Measurements from ENCODE around the gene CDKAL1.

CDKAL1 gene

DNA sequence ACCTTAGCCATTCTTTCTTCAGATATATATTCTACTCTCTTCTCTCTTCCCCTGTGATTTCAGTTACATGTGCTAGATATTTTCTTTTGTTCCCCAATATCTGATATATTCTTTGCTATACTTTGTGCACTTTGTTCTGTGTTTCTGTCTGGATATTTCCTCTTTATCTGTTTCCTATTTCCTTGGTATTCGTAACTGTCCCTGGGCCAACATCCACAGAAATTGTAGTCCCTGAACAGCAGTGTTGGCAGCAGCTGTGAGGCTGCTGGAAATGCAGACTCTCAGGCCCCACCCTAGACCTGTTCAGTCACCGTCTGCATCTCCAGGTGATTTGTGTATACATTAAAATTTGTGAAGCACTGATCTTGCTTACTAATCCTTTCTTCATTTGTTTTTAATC lies 536.4 kb downstream of the CDKAL1 start:
- H3K4me2 ChIP-seq = no peak overlapping the region
- no peak overlapping the region for H3K9ac ChIP-seq
- no peaks in the 10 kb centered on the region for H4K20me1 ChIP-seq (ENCODE audit: insufficient read depth)
- no peak overlapping the region for H2AFZ ChIP-seq (ENCODE audit: low read depth)
- TF ChIP-seq, protein P1, sequence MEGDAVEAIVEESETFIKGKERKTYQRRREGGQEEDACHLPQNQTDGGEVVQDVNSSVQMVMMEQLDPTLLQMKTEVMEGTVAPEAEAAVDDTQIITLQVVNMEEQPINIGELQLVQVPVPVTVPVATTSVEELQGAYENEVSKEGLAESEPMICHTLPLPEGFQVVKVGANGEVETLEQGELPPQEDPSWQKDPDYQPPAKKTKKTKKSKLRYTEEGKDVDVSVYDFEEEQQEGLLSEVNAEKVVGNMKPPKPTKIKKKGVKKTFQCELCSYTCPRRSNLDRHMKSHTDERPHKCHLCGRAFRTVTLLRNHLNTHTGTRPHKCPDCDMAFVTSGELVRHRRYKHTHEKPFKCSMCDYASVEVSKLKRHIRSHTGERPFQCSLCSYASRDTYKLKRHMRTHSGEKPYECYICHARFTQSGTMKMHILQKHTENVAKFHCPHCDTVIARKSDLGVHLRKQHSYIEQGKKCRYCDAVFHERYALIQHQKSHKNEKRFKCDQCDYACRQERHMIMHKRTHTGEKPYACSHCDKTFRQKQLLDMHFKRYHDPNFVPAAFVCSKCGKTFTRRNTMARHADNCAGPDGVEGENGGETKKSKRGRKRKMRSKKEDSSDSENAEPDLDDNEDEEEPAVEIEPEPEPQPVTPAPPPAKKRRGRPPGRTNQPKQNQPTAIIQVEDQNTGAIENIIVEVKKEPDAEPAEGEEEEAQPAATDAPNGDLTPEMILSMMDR (conservative IDR thresholded peaks at IDR 0.05; ENCODE audit: low read depth, low read length) = no peak
- H3K27me3 ChIP-seq (ENCODE audit: insufficient read depth, low read depth) = no peaks in the 10 kb centered on the region
- H3K4me1 ChIP-seq (ENCODE audit: low read depth, poor library complexity, severe bottlenecking) = no peaks in the 10 kb centered on the region
- H3K4me3 ChIP-seq (IDR thresholded peaks at IDR 0.05; ENCODE audit: insufficient read depth, low read depth, low read length) = no peak overlapping the region
- H3K79me2 ChIP-seq (ENCODE audit: insufficient read depth, low read depth) = no peaks in the 10 kb centered on the region
- H3K36me3 ChIP-seq (ENCODE audit: insufficient read depth) = no peaks in the 10 kb centered on the region
- no peak overlapping the region for H3K27ac ChIP-seq

DNA sequence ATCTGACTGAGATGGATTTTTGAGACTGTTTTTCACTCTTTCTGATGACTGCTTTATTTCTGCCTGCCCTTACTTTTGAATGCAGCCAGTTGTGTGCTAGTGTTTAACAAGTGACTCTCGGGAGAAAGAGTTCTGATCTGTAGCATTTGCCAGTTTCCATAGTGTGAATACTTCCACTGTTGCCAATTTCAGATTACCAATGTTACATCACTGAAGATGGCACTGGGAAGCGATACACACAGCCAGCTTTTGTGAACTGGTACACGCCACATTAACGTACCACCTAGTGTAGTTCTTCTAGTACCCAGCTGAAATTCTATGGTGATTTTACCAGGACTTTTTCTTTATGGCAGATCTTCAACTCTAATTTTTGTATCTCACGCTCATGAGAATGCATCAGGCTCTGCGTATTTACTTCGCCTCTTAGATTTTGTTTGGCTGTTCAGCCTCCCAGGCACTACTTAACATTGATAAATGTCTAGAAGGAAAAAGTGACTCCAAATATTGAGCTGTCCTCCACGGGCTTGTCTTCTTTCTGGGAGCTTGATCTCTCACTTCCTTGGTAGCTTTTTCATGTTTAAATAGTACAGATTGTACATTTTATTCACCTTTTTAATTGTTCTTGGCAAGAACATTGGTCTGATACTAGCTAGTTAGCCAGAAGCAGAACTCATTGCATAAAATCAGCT lies 537.7 kb downstream of the CDKAL1 start:
- H3K27ac ChIP-seq = no peak overlapping the region
- TF ChIP-seq, protein P1 (conservative IDR thresholded peaks at IDR 0.05; ENCODE audit: low read depth, low read length) = no peak
- no peaks in the 10 kb centered on the region for H3K4me1 ChIP-seq (ENCODE audit: low read depth, poor library complexity, severe bottlenecking)
- no peak overlapping the region for H2AFZ ChIP-seq (ENCODE audit: low read depth)
- no peak overlapping the region for H3K4me3 ChIP-seq (IDR thresholded peaks at IDR 0.05; ENCODE audit: insufficient read depth, low read depth, low read length)
- no peaks in the 10 kb centered on the region for H4K20me1 ChIP-seq (ENCODE audit: insufficient read depth)
- no peaks in the 10 kb centered on the region for H3K27me3 ChIP-seq (ENCODE audit: insufficient read depth, low read depth)
- no peak overlapping the region for H3K4me2 ChIP-seq
- no peak overlapping the region for H3K9ac ChIP-seq
- H3K79me2 ChIP-seq (ENCODE audit: insufficient read depth, low read depth) = no peaks in the 10 kb centered on the region
- no peaks in the 10 kb centered on the region for H3K36me3 ChIP-seq (ENCODE audit: insufficient read depth)

DNA sequence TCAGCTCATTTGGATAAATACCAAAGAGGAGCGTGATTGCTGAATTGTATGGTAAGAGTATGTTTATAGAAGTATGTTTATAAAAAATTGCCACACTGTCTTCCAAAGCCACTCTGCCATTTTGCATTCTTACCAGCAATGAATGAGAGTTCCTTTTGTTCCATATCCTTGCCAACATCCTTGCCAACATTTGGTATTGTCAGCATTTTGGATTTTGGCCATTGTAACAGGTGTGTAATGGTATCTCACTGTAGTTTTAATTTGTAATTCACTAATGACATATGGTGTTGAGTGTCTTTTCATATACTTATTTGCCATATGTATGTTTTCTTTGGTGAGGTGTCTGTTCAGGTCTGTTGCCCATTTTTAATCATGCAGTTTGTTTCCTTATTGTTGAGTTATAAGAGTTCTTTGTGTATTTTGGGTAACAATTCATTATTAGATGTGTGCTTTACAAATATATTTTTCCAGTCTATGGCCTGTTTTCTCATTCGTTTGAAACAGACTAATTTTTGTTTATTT lies 539.1 kb downstream of the CDKAL1 start:
- no peak overlapping the region for H3K27ac ChIP-seq
- H3K79me2 ChIP-seq (ENCODE audit: insufficient read depth, low read depth) = no peaks in the 10 kb centered on the region
- H3K4me2 ChIP-seq = no peak overlapping the region
- TF ChIP-seq, protein P1 (conservative IDR thresholded peaks at IDR 0.05; ENCODE audit: low read depth, low read length) = no peak
- no peak overlapping the region for H3K4me3 ChIP-seq (IDR thresholded peaks at IDR 0.05; ENCODE audit: insufficient read depth, low read depth, low read length)
- no peaks in the 10 kb centered on the region for H3K4me1 ChIP-seq (ENCODE audit: low read depth, poor library complexity, severe bottlenecking)
- H2AFZ ChIP-seq (ENCODE audit: low read depth) = no peak overlapping the region
- H3K9ac ChIP-seq = no peak overlapping the region
- H3K36me3 ChIP-seq (ENCODE audit: insufficient read depth) = no peaks in the 10 kb centered on the region
- H4K20me1 ChIP-seq (ENCODE audit: insufficient read depth) = no peaks in the 10 kb centered on the region
- no peaks in the 10 kb centered on the region for H3K27me3 ChIP-seq (ENCODE audit: insufficient read depth, low read depth)

DNA sequence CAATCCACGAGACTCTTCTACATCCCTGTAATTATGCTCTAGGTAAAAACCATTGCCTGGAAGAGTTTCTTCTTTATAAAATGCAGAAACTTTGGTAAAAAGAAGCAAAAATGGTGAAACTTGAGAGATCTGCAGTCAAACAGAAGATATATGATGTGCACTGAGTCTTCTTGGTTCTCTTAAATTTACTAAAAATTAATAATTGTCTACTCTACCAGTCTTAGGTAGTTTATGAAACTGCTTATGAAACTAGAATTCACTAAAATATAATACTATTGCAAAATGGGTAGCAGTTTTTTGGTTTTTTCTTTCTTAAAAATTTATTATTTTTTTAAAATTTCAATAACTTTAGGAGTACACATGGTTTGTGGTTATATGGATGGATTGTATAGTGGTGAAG lies 540.2 kb downstream of the CDKAL1 start:
- H2AFZ ChIP-seq (ENCODE audit: low read depth) = no peak overlapping the region
- H3K4me3 ChIP-seq (IDR thresholded peaks at IDR 0.05; ENCODE audit: insufficient read depth, low read depth, low read length) = no peak overlapping the region
- no peak overlapping the region for H3K9ac ChIP-seq
- no peaks in the 10 kb centered on the region for H3K4me1 ChIP-seq (ENCODE audit: low read depth, poor library complexity, severe bottlenecking)
- no peaks in the 10 kb centered on the region for H3K27me3 ChIP-seq (ENCODE audit: insufficient read depth, low read depth)
- no peaks in the 10 kb centered on the region for H3K36me3 ChIP-seq (ENCODE audit: insufficient read depth)
- TF ChIP-seq, protein P1 (conservative IDR thresholded peaks at IDR 0.05; ENCODE audit: low read depth, low read length) = no peak
- no peaks in the 10 kb centered on the region for H4K20me1 ChIP-seq (ENCODE audit: insufficient read depth)
- H3K4me2 ChIP-seq = no peak overlapping the region
- H3K79me2 ChIP-seq (ENCODE audit: insufficient read depth, low read depth) = no peaks in the 10 kb centered on the region
- H3K27ac ChIP-seq = no peak overlapping the region
